ENCODE results near the gene TXN2.

TXN2 gene

GRCh38 chr22:36480941-36481392 is 473 bp downstream of the TXN2 start:
- DNase-seq = no peak

- no peak for DNase-seq
Measured at GRCh38 chr22:36478966-36479365, 2.5 kb downstream of the TXN2 start.

- no peak for DNase-seq
Measured at GRCh38 chr22:36475341-36475740, 6.1 kb downstream of the TXN2 start.

- DNase-seq = no peak
Measured at GRCh38 chr22:36472689-36473088, 8.8 kb downstream of the TXN2 start.

- DNase-seq = no peak
Measured at GRCh38 chr22:36471341-36471821, 10.1 kb downstream of the TXN2 start.

- no peak for DNase-seq
Measured at GRCh38 chr22:36470994-36471331, 10.5 kb downstream of the TXN2 start.

GRCh38 chr22:36470162-36470993 is 11.1 kb downstream of the TXN2 start:
- peak; percentile 57 for DNase-seq

- DNase-seq = no peak
Measured at GRCh38 chr22:36469094-36469710, 12.2 kb downstream of the TXN2 start.

- DNase-seq = no peak
Measured at GRCh38 chr22:36467946-36468345, 13.5 kb downstream of the TXN2 start.

- no peak for DNase-seq
Measured at GRCh38 chr22:36467042-36467810, 14.2 kb downstream of the TXN2 start.

- no peak for DNase-seq
Measured at GRCh38 chr22:36466258-36466657, 15.2 kb downstream of the TXN2 start.

- DNase-seq = no peak
Measured at GRCh38 chr22:36465232-36466021, 16.0 kb downstream of the TXN2 start.

- DNase-seq = no peak
Measured at GRCh38 chr22:36464715-36465231, 16.7 kb downstream of the TXN2 start.

- DNase-seq = no peak
Measured at GRCh38 chr22:36463783-36464184, 17.7 kb downstream of the TXN2 start.

- no peak for DNase-seq
Measured at GRCh38 chr22:36461665-36462649, 19.5 kb downstream of the TXN2 start.

- no peak for DNase-seq
Measured at GRCh38 chr22:36460202-36460601, 21.2 kb downstream of the TXN2 start.

GRCh38 chr22:36457688-36458450 is 23.6 kb downstream of the TXN2 start:
- DNase-seq = no peak

- DNase-seq = no peak
Measured at GRCh38 chr22:36456464-36456845, 25.0 kb downstream of the TXN2 start.

GRCh38 chr22:36455571-36456463 is 25.6 kb downstream of the TXN2 start:
- no peak for DNase-seq
